ENCODE results near the gene CFAP126.

- no peak for TF ChIP-seq CTCF (conservative IDR thresholded peaks at IDR 0.05 in 1 of 2, IDR thresholded peaks at IDR 0.05 in 1 of 2; ENCODE audit: extremely low read depth in 1 of 2, insufficient read depth in 1 of 2, low read depth in 1 of 2, low read length in 2 of 2)
- TF ChIP-seq EZH2 (IDR thresholded peaks at IDR 0.05; ENCODE audit: borderline replicate concordance, low read length): no peak
These were observed 22.8 kb upstream of the CFAP126 start for GRCh38 chr1:161390559-161390858.

Data from mammary epithelial cell (primary cell).